Measurements from ENCODE around the gene ANAPC2.

Gene ANAPC2

DNA sequence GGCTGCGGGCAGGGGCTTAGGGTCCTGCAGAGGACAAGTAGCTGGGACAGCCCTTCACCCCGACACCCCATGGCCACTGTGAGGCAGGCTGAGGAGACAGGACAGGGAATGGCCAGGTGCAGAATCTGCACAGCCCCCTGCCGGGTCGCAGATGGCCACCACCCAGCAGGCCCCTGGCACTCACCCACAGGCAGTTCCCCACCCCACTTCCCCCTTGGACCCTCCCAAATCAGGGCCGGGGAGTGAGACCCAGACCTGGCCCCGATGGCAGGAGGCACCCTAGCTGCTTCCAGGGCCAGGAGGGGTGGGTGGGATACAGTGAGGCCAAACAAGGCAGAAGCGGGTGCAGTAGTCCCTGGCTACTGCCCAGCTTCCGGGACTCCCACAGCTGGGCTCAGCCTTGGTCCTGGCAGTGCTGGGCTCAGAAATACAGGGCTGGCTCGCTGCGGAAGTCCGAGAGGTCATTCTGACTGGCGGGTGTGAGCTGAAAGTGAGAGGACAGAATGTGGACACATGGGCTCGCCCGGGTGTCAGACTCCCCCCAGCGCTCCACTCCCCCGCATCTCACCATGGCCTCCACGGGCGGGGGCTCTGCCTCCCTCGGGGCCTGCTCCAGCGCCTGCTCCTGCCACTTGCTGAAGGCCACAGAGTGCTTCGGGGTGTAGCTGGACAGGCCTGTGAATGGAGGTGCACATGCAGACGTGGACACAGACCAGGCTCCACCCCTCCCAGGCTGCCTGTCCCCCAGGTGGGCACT, 3.5 kb upstream of the ANAPC2 start:
- no peak for TF ChIP-seq CTCF (IDR thresholded peaks at IDR 0.05; ENCODE audit: extremely low read depth, insufficient read depth, missing control alignments)
- no peak for DNase-seq (ENCODE audit: low spot score)
- in situ Hi-C loops (cut with MboI; ENCODE audit: low pct_unique_long_range_greater_than_20kb, low sequenced_read_pairs, unreplicated experiment) = no loop called here

- in situ Hi-C loops (cut with MboI; ENCODE audit: low pct_unique_long_range_greater_than_20kb, low sequenced_read_pairs, unreplicated experiment) = no loop called here
- no peak for DNase-seq (ENCODE audit: low spot score)
- no peak for TF ChIP-seq CTCF (IDR thresholded peaks at IDR 0.05; ENCODE audit: extremely low read depth, insufficient read depth, missing control alignments)
These were observed 2.9 kb upstream of the ANAPC2 start for GRCh38 chr9:137191245-137191644.

DNA sequence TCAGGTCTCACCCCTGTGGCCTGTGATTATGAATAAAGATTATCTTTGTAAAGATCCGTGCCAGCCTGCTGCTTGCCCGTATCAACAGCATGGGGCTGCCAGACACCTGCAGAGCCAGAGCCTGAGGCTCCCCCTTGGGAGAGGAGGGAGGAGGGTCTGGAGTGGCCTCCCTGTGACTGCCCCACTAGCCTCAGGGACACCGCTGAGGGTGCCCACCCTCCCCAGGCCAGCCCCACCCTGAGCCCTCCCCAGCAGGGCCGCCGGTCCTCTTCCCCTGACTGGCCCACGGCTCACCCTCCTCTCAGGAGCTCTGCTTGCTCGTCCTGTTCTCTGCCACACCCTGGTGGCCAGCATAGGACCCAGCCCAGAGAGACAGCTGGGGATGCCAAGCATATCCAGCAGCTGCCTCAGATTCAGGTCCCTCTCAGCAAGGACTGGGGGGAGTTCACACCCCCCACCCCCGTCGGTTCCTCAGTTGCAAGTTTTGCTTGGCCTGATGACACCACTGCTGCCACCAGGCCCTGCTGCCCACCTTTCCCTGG, 2.0 kb upstream of the ANAPC2 start:
- in situ Hi-C loops (cut with MboI; ENCODE audit: low pct_unique_long_range_greater_than_20kb, low sequenced_read_pairs, unreplicated experiment) = no loop called here
- DNase-seq (ENCODE audit: low spot score) = no peak
- no peak for TF ChIP-seq CTCF (IDR thresholded peaks at IDR 0.05; ENCODE audit: extremely low read depth, insufficient read depth, missing control alignments)

DNA sequence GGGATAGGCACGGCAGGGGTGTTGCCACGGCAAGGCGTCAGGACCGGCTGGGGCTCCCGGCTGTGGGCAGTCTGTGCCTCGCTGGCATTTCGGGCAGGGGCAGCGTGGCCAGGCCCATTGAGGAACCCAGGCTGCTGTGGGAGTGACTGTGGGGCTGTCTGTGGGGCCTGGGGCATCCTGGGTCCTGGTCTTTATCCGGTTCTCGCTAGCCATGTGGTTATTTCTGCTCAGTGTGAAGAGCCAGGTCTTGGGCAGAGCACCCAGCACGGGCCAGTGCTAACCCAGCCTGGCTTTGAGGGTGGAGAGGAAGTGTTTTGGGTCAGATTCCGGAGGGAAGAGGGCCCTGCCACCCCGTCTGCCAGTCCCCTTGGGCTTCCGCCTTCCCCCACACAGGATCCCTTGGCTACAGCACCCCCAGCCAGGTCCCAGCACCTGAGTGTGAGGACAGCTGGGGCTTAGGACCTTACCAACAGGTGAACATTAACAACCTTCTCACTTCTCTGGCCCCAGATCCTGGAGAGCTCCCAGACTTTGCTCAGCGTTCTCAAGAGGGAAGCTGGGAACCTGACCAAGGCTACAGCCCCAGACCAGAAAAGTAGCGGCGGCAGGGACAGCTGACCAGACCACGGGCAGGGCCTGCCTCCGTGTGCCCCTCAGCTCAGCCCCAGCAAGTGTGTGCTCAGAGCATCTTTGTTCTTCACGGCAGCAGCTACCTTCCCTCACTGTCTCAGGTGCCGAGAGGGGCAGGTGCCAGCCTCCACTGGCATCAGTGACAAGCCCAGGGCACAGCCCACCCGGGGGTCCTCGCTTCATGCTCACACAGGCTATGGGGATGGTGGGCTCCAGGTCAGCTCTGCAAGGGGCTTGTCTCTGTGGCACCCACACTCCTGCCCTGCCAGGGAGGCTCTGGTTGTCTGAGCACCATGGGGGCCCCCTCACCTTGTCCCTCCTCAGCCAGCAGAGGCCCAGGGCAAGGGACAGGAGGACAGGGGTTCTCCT, 1.2 kb upstream of the ANAPC2 start:
- TF ChIP-seq CTCF (IDR thresholded peaks at IDR 0.05; ENCODE audit: extremely low read depth, insufficient read depth, missing control alignments) = no peak
- no peak for DNase-seq (ENCODE audit: low spot score)
- in situ Hi-C loops (cut with MboI; ENCODE audit: low pct_unique_long_range_greater_than_20kb, low sequenced_read_pairs, unreplicated experiment) = no loop called here

DNA sequence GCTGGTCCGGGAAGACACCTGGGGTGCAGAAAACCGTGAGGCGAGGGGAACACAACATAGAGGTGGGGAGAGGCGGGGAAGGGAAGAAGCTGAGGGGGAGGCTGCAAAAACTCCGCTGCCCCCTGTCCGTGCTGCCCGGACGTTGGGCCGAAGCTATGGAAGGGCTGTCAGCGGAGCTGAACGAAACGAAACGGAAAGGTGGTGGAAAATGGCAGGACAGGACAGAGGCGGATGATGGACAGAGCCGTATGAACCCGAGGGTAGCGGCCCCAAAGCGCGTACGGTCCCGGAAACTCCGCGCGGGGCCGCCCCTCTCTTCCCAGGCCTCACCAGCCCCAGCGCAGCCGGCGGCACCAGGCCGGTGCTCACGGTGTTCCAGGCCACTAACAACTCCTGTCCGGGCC, 272 bp downstream of the ANAPC2 start:
- no peak for TF ChIP-seq CTCF (IDR thresholded peaks at IDR 0.05; ENCODE audit: extremely low read depth, insufficient read depth, missing control alignments)
- in situ Hi-C loops (cut with MboI; ENCODE audit: low pct_unique_long_range_greater_than_20kb, low sequenced_read_pairs, unreplicated experiment) = no loop called here
- no peak for DNase-seq (ENCODE audit: low spot score)

DNA sequence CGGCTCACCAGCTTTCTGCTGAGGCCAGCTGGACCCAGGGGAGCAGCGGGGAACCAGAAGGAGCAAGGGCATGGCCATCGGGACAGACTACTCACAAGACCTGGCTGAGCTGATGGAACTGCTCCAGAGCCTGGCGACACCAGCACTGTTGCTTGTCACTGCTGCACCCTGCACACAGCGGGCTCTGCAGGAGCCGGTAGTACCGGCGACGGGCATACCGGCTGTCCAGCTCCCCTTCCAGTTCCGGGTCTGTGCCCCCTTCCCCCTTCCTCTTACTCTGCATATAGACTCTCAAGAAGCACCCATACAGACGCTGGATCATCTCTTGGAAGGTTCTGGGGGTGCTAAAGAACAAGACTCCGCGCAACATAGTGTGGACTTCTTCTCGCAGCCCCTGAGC, 974 bp downstream of the ANAPC2 start:
- in situ Hi-C loops (cut with MboI; ENCODE audit: low pct_unique_long_range_greater_than_20kb, low sequenced_read_pairs, unreplicated experiment) = no loop called here
- no peak for TF ChIP-seq CTCF (IDR thresholded peaks at IDR 0.05; ENCODE audit: extremely low read depth, insufficient read depth, missing control alignments)
- no peak for DNase-seq (ENCODE audit: low spot score)

Data from GM13977 (cell line).